Measurements from ENCODE around the gene ANKH.

Gene ANKH

DNA sequence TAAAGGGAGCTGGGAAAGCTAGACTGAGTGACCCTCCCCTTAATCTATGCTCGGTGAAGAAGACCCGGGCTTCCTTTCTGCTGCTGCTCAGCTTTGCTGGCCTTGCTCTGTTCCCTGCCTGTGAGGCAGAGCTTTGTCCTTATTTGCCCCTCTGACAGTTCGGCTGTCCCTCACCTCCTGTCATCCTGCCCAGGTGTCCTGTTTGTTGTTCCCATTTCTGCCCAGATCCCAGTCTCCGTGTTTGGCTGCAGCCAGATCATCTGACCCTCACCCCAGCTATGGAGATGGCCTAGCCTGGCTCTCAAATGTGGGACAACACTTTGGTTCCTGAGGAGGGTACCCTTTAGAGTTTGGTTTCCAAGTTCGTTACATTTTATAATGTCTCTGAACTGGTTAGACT lies 186.8 kb downstream of the ANKH start:
- no peak for DNase-seq (ENCODE audit: low spot score)

DNA sequence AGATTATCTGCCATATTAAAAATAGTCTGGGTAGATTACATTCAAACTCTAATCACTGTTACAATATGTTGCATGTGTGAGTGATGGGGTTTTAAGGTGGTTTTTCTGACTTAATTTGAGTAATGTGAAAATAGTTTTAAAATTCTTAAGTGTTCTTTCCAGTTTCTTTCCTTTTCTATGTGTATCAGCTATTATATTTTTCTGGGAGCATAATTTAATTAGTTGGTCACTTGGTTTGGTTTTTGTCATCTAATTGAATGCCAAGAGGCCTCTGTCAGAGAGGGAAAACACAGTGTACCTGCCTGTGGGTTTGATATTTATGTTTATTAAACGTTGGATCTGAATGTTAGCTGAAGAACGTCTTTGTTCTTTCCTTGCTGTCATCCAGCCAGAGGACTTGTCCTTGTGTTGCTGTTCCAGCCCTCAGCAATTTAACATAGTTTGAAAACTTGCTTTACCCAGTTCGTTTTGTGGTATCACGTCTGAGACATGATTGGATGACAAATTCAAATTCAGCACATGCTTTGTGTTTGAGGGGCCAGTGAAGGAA lies 187.6 kb downstream of the ANKH start:
- no peak for DNase-seq (ENCODE audit: low spot score)

DNA sequence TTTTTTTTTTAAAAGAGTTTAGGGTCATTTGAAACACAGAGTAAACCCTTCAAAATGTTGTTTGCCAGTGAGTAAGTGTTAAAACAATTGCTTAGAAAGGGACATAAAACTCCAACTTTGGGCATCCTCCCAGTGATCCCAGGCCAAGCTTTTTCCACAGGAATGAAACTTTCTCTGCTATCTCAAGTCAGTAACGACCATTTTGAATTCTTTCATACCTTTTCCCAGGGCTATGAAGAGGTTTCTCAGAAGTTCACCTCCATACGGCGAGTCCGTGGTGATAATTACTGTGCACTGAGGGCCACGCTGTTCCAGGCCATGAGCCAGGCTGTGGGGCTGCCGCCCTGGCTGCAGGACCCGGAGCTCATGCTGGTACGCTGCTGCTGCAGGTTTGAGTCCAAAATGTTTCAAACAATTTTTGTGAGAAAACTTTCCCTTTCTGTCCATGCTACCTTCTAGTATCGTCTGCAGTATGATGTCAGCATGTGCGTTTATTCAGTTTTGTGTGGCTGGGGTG lies 190.3 kb downstream of the ANKH start:
- DNase-seq (ENCODE audit: low spot score): no peak

DNA sequence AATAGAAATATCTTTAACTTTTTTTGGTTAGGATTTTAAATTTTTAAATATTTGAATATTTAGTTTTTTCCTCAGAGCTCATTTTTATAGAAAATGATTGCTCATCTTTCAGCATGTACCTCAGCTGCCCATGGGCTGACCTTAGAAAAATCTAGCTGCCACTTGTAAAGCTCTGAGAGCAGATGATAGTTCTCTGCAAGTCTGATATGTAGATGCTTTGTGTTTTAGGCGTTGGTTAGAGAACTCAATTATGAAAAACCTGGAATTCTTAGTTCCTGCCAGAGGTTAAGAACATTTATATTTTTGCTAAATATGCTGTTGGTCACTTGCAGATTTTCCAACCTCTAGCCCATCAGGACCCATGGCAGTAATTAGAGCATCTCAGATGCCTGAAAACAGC lies 192.0 kb downstream of the ANKH start:
- no peak for DNase-seq (ENCODE audit: low spot score)

DNA sequence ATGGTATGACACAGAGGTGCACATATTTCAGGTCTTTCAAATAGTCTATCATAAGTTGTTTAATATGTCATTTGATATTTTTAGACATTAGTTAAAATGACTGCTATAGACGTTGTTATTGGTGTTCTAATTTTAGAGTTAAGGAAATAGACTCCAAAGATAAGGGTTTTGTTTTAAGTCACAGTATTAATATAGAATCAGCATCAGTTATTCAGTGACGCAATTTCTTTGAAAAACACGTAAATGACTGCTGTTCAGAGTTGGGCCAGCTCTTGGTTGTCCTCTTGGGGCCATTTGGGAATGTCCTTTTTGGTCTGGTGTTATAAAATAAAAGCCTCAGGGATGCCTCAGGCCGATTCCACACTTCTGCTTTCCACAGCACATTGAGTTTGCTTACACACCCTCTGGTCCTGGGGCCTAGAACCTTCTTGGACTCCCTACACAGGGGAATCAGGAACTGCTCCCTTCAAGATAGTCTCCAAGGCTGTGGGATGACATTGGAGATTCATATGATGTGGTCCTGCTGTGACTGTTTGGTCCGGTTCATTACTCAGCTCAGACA lies 192.7 kb downstream of the ANKH start:
- DNase-seq (ENCODE audit: low spot score): no peak

DNA sequence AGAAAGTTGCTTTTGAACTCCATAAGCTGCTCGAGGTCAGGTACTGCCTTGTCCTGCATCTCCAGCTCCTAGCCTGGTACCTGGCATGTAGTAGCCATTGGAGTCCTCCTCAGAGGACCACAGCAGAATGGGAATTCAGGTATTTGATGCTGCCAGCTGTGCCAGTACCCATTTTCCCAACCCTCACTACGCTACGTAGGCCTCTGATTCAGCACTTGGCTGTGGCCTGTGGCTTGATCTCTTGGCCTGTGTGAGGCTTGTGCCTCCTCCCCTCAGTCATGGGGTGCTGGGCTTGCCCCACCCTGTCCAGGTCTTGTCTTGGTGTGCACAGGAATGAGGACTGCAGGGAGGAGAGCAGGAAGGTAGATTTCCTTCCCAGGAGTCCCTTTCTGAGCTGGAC lies 195.3 kb downstream of the ANKH start:
- DNase-seq (ENCODE audit: low spot score): no peak

DNA sequence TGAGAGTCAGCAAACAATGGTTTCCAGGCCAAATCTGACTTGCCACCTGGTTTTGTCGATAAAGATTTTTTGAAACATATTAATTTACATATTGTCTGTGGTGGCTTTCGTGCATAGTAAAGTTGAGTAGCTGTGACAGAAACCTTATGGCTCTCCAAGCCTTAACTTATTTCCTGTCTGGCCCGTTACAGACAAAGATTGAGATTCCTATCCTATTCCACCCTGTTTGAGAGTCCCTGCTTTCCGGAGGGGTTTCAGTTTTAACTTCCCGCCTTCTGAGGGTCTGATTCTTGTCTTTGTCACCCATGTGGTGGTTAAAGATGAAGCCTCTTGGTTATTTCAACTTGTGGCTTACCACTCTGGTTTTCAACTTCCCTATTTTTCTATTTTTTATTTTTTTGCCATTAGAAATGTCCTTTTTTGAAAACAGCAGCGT lies 195.7 kb downstream of the ANKH start:
- no peak for DNase-seq (ENCODE audit: low spot score)

DNA sequence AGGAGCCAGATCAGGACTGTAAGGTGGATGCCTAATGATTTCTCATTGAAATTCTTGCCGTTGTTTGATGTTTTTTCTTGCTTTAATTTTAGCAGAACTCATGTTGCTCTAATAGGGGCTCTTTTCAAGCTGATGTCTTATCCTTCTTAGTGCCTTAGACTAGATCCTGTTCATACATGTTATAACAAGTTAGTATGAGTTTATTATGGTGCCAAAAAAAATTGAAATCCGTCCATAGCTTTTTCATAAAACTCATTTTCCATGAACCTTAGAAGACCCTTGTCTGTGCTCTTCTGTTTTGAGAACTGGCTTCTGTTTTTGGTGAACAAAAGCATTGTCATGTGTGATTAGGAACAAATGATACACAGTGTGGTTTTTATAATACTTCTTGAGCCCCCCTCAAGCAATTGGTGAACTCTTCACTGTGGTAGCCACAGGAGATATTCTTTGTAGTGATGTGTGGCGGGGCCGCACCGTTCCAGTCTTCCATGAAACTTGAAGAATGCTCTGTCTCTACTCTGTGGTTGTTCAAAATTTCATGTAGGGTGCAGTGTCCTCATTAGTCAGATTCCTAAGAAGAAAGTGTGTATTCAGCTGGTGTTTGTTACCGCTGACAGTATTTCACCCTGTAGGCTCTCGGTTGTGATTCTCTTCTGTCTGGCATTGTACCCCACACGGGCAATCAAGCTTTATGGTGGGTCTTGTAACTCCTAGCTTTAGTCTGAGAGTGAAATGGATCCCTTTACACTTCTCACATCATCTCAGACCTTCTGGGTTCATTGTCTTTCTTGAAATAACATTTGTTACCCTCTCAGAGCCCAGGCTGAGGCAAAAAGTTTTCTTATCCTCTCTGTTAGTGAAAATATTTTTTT lies 196.4 kb downstream of the ANKH start:
- DNase-seq (ENCODE audit: low spot score): no peak

DNA sequence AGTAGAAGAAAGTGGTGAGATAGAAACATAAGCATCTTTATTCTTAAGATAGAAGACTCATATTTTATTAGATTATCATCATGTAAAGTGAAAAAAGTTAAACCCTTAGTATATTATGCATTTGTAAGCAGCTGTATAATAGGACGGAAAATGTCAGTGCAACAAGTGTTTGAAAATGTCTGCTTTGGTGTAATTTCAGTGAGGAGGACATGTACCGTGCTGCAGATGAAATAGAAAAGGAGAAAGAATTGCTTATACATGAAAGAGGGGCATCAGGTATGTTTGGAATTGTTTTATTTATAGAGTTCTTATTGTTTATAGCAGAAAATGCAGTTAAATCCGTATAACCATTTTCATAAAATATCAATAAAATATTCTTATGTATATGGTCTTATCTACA lies 198.1 kb downstream of the ANKH start:
- DNase-seq (ENCODE audit: low spot score): no peak

DNA sequence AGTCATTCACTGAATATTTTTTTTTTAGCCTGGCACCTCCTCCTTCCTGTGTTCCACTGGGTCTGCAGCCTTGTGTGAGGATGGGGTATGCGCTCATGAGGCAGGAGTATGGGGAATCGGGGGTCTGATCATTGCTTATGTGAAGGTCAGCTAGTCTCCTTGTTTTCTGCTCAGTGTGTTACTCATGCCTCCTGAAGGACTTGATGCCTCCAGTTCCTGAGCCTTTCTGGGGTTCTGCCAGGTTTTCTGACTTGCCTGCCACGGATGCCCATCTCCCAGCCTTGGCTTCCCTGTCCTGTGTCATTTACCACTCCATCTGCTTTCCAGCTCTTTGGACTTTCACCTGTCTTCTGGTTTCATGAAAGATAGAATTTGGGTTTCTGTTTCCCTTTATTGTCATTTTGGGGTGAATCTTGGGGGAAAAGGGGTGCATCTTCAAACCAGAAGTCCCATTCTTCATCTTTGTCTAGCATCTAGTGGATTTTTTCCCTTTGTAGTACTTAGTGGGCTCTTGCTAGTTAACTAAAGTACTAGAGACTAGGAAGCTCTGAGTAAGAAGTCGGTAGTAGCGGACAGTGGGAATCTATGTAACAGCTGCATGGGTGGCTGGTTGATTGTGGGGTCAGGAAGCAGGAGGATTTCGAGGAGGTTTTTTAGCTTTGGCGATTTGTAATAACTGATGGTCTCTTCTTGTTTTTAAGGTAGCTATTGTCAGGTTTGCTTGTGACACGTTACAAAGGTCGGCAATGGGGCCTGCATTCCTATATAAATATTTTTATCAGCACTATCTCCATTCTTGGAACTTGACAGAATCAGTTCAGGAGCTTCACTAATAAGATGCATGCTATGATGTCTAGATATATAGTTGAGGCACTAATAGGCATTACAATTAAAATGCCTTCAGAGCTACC lies 198.8 kb downstream of the ANKH start:
- no peak for DNase-seq (ENCODE audit: low spot score)

DNA sequence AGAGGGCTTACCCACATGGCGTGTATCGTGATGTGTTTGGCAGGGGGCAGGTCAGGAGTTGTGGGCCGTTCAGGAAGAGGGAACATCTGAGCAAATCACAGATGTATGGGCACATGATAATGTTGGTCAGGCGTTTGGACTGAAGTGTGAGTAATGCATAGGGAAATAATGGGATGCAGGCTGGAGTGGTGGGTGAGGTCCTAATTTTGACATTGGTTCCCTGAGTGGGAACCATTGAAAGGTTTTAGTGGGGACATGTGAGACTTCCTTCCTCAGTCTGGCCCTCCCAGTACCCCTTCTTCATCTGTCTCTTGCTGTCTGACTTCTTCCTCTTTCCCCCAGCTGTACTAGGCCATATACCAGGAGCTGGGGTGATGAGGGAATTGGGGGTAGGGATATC lies 199.5 kb downstream of the ANKH start:
- no peak for DNase-seq (ENCODE audit: low spot score)

DNA sequence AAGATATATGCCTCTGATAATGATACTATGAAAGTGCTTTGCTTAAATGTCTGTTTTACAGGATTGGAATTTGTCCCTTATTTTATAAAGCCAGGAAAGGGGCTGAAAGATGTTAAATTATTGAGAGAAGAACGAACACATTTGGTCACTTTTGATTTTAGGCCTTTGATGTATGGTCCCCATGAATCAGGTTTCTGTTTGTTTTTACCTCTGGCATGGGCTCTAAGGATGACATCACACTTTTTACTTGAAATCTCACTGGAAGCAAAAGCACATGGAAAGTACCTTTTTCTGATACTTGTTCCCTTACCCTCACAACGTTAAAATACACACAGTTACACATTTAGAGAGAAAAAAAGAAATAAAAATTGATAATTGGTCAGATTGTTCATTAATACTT lies 200.2 kb downstream of the ANKH start:
- DNase-seq (ENCODE audit: low spot score): no peak

DNA sequence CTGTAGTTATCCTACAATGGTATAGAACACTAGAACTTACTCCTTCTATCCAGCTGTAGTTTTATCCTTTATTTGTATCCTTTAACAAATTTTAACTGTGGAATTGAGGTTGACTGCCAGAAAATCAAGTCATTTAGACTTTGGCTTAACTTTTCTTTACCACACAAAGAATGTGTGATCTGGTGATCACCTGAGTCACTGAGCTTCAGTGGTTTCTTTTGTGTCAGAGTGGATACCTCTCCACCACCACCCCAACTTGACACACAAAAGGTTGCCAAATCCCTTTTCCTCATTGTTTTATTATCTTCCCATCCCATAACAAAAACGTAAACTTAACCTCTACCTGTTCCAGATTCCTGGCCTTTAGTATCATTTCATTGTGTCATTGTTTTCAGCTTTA lies 201.6 kb downstream of the ANKH start:
- DNase-seq (ENCODE audit: low spot score): no peak

DNA sequence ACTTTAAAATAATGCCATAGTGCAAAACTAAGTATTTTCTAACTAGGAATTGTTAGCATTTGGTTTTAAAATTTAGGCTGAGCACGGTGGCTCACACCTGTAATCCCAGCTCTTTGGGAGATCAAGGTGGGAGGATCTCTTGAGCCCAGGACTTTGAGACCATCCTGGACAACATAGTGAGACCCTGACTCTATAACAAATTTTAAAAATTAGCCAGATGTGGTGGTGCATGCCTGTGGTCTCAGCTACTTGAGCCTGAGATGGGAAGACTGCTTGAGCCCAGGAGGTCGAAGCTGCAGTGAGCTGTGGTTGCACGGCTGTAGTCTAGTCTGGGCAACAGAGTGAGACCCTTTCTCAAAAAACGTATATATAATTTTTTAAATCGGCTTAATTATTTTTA lies 202.2 kb downstream of the ANKH start:
- no peak for DNase-seq (ENCODE audit: low spot score)

DNA sequence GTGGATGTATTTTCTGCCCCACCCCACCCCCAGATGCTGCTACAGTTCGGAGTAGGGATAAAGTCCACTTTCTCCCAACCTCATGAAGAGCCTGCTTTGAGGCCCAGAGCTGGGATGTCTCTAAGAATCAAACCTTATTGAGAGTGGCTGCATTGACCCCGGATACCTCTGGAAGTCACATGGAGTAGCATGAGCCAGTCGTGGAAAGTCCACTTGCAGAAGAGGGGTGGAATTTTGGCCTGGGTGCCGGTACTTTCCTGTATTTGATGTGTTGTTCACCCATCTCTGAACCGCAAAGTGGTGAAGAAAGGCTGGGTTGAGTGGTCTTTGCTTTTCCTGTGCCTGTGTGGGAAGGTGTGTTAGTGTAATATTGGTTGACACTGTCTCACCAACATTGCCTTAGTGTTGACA lies 203.4 kb downstream of the ANKH start:
- DNase-seq (ENCODE audit: low spot score): no peak

DNA sequence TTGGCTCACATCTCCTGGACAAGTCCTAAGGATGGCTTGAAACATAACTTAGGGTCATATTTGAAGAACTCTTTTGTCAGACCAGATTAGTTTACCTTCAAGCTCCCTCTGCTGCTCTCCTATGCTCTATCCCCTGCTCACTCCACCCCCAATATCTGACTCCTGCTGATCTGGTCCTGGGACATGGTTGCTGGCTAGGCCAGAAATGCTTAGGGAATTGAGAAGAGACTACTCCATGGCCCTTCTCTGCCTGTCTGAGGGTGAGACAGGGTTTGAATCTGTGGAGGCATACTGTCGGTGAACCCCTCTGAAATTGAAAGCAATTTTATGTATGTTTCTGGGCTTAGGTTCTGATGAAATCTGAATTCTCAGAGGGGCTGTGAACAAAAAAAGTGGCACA lies 203.8 kb downstream of the ANKH start:
- no peak for DNase-seq (ENCODE audit: low spot score)

DNA sequence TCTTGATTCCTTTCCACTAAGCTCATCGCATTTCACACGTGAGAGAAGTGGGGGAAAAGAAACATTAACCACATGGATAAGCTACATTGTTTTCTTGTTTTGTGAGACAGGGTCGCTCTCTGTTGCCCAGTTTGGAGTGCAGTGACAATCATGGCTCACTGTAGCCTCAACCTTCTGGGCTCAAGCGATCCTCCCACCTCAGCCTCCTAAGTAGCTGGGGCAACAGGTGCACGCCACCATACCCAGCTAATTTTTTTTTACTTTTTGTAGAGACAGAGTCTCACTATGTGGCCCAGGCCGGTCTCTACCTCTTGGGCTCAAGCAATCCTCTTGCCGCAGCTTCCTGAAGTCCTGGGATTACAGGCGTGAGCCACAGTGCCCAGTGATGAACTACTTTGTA lies 204.3 kb downstream of the ANKH start:
- DNase-seq (ENCODE audit: low spot score): no peak

DNA sequence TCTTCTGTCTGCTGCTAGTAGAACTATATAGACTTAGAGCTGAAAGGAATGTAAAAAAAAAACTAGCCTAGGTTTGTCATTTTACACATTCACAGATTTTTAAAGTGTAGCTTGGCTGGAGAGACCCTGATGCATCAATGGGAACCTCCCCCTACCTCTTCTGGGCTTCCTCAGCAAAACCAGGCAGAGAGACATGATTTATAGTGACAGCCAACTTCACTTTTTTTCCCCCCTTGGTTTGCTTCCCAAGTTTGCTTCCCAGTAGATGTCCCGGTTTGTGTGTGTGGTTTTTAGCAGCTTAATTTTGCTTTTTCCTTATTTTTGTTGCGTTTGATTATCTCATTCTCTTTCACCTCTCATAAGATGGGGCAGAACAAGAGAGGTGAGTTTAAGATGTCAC lies 205.2 kb downstream of the ANKH start:
- DNase-seq (ENCODE audit: low spot score): no peak

DNA sequence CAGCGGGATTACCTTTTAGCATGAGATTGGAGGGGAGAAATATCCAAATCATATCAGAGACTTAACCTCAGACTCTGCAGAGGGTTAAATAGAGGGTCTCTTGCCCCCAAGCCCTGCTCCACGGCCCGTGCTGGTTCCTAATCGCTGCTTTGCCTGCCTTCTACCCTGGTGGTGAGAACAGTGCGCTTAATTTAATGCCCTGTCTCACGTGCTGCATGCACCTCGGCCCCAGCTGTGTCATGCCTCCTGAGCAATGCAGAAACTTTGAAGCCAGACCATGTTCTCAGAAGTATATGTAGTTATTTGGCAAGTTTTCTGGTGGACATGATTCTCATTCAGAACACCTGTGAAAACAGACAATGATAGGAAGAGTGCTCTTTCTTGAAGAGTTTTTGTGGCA lies 205.6 kb downstream of the ANKH start:
- DNase-seq (ENCODE audit: low spot score): no peak

DNA sequence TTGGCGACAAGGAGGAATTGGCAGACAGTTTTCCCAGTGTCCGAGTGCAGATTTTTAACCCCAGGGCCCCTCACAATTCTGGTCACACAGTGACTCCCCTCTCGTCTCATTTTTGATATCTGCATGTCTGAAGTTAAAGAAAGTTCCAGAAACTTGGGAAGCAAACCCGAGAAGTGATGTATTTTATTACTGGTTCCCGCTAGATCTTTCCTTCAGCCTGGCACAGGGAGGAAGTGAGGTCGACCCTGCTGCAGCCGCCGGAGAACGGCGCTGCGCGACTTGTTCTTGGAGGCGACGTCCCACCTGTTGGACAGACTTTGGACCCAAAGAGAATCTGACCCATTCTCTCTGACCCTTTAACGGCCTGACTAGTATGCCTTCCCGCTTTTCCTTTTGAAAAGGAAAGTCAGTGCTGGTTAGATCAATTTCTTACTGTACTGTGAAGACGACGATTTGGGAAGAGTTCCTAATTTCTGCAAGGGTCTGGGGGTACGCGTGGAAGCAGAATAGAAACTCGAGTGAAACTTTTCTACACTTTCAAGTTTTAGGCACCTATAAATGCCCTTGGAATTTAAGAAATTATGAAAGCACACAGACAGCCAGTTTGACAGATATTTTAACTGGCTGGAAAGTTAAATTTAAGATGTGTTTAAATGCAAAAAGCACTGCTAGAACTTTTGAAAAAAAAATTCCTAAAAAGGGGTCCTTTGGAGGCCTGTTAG lies 206.3 kb downstream of the ANKH start:
- peak; percentile 55 for DNase-seq (ENCODE audit: low spot score)

DNA sequence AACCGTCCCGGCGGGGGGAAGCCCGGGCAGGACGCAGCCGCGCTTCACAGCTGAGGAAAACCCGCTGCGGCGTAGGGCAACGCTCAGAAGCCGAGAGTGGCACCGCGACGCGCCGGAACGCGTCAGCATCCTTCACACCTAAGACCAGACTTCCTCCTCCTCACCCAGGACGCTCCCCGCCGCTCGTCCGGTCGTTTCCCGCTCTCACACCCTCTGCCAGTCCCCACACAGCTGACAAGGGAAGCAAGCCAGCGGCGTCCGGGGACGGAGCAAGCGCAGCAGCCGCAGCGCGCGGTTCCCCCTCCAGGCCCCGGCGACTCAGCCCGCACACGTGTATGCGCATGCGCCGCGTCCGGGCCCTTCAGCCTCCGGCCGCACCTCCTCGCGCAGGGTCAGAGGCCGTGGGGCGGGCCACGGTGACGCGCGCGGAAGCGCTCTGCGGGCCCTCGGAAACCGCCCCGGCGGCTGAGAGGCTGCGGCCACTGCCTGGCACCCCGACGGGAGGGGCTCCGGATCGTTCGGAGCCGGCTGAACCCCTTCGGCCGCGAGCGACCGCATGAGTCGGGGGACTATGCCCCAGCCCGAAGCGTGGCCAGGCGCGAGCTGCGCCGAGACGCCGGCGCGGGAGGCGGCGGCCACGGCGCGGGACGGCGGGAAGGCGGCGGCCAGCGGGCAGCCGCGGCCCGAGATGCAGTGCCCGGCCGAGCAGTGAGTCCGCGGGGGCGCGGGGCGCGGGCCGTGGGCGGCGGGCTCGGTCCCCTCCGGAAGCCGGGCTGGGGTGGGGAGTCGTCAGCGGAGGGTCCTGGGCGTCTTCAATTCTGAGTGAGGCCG lies 207.1 kb downstream of the ANKH start, which contains the start of gene OTULIN:
Gene OTULIN (plus strand): TSS at position 449 of the 831 bp plus-strand sequence. CDS start 108 bp downstream, at position 557.
- peak; percentile 94 for DNase-seq (ENCODE audit: low spot score)
